A673 (cell line): ENCODE measurements around the gene NELL1. TPM values are rescaled to one million over a fixed set of nuclear protein-coding genes. Genes with fewer than 3 reads are reported as not detected.

ENCODE experiments used
- BruUV-seq: library from RNA; stranded (reverse); fragments of 400-500 nt; replicated peaks from 2 replicates; lab custom pipeline; 2021; lab: Mats Ljungman, UMichigan
- CTCF ChIA-PET: fragments of 300-600 bp; sonication (Branson Sonifier 250); formaldehyde crosslinking; loops from one replicate; lab custom pipeline; 2022; ENCODE audit warnings: antibody characterized with exemption; lab: Charles Lee
- POLR2A ChIA-PET: fragments of 300-600 bp; sonication (Branson Sonifier 250); formaldehyde crosslinking; loops from one replicate; lab custom pipeline; 2022; ENCODE audit warnings: antibody characterized with exemption; ENCODE audit not compliant: low non-redundant PET; lab: Charles Lee
- DNase-seq: peaks from one replicate; pipeline ENCODE4 v3.0.0-alpha.2; 2015; ENCODE audit warnings: low spot score
- H3K27ac ChIP-seq: fragments of 200-600 bp; sonication (generic); 2 replicates; pipeline ENCODE4 v1.5.1; 2016; ENCODE audit warnings: mixed run types, low read depth, mild to moderate bottlenecking, mixed read lengths, antibody characterized with exemption, low read length; ENCODE audit not compliant: poor library complexity, severe bottlenecking
- H3K27me3 ChIP-seq: fragments of 200-600 bp; sonication (generic); replicated peaks from 2 replicates; pipeline ENCODE4 v1.6.1; 2017; ENCODE audit warnings: mixed run types, low read depth, mild to moderate bottlenecking, mixed read lengths, antibody characterized with exemption, low read length; ENCODE audit not compliant: insufficient read depth, poor library complexity
- H3K36me3 ChIP-seq: fragments of 200-600 bp; sonication (generic); 2 replicates; pipeline ENCODE4 v1.6.1; 2016; ENCODE audit warnings: mixed run types, mild to moderate bottlenecking, mixed read lengths, antibody characterized with exemption, low read length; ENCODE audit not compliant: insufficient read depth, poor library complexity, severe bottlenecking
- H3K4me1 ChIP-seq: fragments of 200-600 bp; sonication (generic); 2 replicates; pipeline ENCODE4 v1.6.1; 2017; ENCODE audit warnings: mixed run types, mild to moderate bottlenecking, mixed read lengths, antibody characterized with exemption, low read length; ENCODE audit not compliant: insufficient read depth, poor library complexity, severe bottlenecking
- H3K4me3 ChIP-seq: fragments of 200-600 bp; sonication (generic); 2 replicates; pipeline ENCODE4 v1.5.1; 2016; ENCODE audit warnings: low read depth, mixed run types, mild to moderate bottlenecking, mixed read lengths, low read length; ENCODE audit not compliant: poor library complexity, severe bottlenecking
- H3K9me3 ChIP-seq: fragments of 200-600 bp; sonication (generic); 2 replicates; pipeline ENCODE4 v1.6.1; 2016; ENCODE audit warnings: mixed run types, low read depth, mild to moderate bottlenecking, mixed read lengths, antibody characterized with exemption, low read length; ENCODE audit not compliant: poor library complexity, severe bottlenecking
- EZH2 ChIP-seq: fragments of 200-600 bp; sonication (generic); IDR thresholded peaks from 2 replicates; pipeline ENCODE4 v1.6.1; 2017; ENCODE audit warnings: borderline replicate concordance, low read depth, mild to moderate bottlenecking, mixed read lengths, antibody characterized with exemption, low read length; ENCODE audit not compliant: poor library complexity, severe bottlenecking
- intact Hi-C: fragments of 100-400 bp; cut with micrococcal nuclease; formaldehyde crosslinking; loops from one replicate; pipeline ENCODE4 v1.10.0; 2022; ENCODE audit not compliant: unreplicated experiment
- total RNA-seq: library from RNA; stranded (reverse); gene quantifications from 2 replicates; pipeline ENCODE4 v1.2.3, GENCODE V29; 2021
- TF ChIP-seq, protein P1 (sequence below): fragments of 300-800, 200-600 bp; sonication (generic); conservative IDR thresholded peaks from 2 replicates; pipeline ENCODE4 v1.5.1; 2017; ENCODE audit warnings: low read depth, mild to moderate bottlenecking, antibody characterized with exemption, low read length, moderate library complexity, mixed read lengths

NELL1 gene
- total RNA-seq, 1 experiment from 2014 or later: 0.32 TPM

- intact Hi-C loops: no loop called here
- no peaks in the 10 kb centered on the region for H3K36me3 ChIP-seq
- H3K4me3 ChIP-seq: no peak overlapping the region
- no peak overlapping the region for H3K27ac ChIP-seq
- ChIA-PET POLR2A (no interaction called here), CTCF (no interaction called here)
- TF ChIP-seq EZH2: no peak
- TF ChIP-seq, protein P1, sequence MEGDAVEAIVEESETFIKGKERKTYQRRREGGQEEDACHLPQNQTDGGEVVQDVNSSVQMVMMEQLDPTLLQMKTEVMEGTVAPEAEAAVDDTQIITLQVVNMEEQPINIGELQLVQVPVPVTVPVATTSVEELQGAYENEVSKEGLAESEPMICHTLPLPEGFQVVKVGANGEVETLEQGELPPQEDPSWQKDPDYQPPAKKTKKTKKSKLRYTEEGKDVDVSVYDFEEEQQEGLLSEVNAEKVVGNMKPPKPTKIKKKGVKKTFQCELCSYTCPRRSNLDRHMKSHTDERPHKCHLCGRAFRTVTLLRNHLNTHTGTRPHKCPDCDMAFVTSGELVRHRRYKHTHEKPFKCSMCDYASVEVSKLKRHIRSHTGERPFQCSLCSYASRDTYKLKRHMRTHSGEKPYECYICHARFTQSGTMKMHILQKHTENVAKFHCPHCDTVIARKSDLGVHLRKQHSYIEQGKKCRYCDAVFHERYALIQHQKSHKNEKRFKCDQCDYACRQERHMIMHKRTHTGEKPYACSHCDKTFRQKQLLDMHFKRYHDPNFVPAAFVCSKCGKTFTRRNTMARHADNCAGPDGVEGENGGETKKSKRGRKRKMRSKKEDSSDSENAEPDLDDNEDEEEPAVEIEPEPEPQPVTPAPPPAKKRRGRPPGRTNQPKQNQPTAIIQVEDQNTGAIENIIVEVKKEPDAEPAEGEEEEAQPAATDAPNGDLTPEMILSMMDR: no peak
- no peak for DNase-seq
- no peaks in the 10 kb centered on the region for H3K4me1 ChIP-seq
- no peaks in the 10 kb centered on the region for H3K9me3 ChIP-seq
- BruUV-seq: no TSS peak
- peaks cover 3% of the 10 kb centered on the region for H3K27me3 ChIP-seq
These were observed 46.1 kb upstream of the NELL1 start for GRCh38 chr11:20623252-20623651.

DNA sequence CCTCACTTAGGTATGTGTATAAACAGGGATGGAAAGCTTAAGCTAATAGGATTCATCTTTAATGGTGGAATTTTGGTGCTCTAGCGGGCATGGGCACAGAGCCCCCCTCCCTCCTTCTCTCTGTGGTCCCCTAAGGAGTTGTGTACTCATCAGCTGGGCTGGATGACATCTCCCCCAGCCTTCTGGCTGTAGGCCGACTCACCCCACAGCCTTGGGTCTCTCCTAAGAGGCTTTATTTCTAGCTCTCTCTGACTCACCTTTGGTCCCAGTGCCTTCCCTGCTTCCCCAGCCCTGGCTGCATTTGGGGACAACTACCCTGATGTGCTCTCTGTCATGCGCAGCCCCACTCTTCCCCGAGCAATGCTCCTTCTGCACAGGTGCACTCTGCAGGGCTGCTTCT lies 43.1 kb upstream of the NELL1 start:
- DNase-seq: no peak
- ChIA-PET CTCF (no interaction called here), POLR2A (no interaction called here)
- no peaks in the 10 kb centered on the region for H3K9me3 ChIP-seq
- peaks cover 3% of the 10 kb centered on the region for H3K27me3 ChIP-seq
- no peaks in the 10 kb centered on the region for H3K4me1 ChIP-seq
- BruUV-seq: no TSS peak
- no peaks in the 10 kb centered on the region for H3K36me3 ChIP-seq
- no peak overlapping the region for H3K4me3 ChIP-seq
- TF ChIP-seq EZH2: no peak
- TF ChIP-seq, protein P1: no peak
- H3K27ac ChIP-seq: no peak overlapping the region
- intact Hi-C loops: no loop called here

DNA sequence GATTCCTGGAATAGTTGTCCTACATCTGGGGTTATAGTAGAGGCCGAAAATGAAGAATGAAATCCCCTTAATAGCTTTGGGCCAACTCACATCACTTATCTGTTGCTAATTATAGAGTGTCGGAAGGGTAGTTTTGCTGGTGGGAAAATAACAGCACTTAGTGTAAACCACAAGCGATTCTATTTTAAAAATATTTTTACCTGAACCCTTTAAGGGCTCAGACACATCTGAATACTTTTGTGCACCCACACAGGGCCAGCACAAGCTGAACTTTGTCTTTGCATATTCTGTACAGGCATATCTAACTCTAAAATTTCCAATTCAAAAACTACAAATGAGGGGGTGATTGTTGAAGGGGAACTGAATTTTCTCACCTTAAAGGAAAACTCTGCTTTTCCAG lies 42.4 kb upstream of the NELL1 start:
- CTCF ChIA-PET: no interaction called here
- H3K36me3 ChIP-seq: no peaks in the 10 kb centered on the region
- POLR2A ChIA-PET: no interaction called here
- no peak overlapping the region for H3K27ac ChIP-seq
- H3K4me1 ChIP-seq: no peaks in the 10 kb centered on the region
- TF ChIP-seq, protein P1: no peak
- no peak for TF ChIP-seq EZH2
- no peak overlapping the region for H3K4me3 ChIP-seq
- no peak for DNase-seq
- no peaks in the 10 kb centered on the region for H3K9me3 ChIP-seq
- no TSS peak for BruUV-seq
- intact Hi-C loops: no loop called here
- peaks cover 3% of the 10 kb centered on the region for H3K27me3 ChIP-seq
